ENCODE measurements around the gene APEX2.
"Not testable (repeated sequence)": the region's sequence is repeated elsewhere in the genome, so short reads cannot be mapped to it uniquely, and the experiment has no call there.

APEX2 gene

DNA sequence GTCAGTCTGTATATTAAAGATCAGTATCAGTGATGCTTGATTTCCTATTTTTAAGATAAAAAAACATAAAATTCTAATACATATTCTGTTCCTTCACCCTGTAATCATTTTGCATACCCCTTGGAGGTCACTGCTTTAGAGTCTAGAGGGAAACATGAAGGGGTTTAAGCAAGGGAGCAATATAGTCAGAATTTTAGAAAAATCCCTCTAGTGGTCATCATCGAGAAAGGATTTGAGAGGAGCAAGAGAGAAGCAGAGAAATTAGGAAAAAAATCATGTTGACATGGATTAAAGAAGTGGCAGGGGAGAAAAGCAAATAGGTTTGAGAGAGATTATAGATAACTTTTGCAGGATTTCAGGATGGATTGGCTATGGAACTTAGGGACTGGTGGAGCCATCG lies 11.1 kb downstream of the APEX2 start:
- DNase-seq (ENCODE audit: low spot score) = no peak

DNA sequence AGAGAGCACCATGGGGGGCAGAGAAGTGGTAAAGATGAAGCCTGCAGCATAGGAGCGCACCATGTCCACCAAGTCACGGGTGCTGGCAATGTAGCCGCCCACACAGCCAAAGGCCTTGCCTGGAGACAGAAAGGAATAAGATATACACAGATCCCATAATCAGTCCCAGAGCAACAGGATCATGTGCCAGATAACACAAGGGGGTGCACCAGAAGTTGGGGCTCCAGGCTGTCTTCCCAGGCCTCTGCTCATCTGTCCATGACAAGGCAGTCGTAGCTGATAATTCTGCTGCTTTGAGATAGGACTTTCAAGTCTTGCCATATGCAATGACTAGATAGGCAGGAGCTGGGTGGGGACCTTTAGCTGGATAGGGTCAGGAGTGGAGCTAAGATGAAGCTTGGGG lies 14.7 kb downstream of the APEX2 start:
- no peak for DNase-seq (ENCODE audit: low spot score)

DNA sequence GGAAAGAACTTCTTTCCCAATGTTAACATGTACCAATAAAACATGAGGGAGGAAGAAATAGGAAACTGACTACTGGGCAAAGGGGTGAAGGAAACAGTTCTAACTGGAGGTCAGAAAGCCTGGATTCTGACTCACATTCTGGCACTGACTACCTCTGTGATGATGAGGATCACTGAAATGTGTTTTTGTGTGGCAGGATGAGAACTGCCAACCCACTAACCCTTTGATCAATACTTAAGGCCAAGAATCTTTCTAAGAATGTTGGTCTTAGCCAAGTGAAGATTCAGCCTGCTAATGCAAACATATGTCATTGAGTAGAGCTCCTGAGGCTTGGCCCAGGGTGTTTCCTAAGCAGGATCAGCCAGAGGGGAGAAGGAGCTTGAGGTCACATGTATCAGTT lies 26.0 kb downstream of the APEX2 start:
- no peak for DNase-seq (ENCODE audit: low spot score)

DNA sequence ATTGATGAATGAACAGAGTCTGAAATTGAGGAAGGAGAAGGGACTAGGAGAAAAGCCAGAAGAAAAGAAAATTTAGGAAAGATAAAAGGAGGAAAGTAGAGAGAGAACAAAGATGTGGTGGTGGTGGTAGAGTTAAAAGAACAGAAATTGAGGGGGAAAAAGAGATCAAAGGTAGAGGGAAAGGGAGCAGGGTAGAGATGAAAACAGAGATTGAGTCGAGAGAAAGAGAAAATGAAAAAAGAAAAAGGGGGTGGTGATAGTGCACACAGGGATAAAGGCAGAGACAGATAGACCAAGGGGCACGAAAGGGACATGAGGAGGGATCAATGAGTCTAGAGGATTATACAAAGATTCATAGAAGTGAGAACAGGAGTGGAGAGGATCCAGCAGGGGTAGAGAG lies 26.7 kb downstream of the APEX2 start:
- no peak for DNase-seq (ENCODE audit: low spot score)

DNA sequence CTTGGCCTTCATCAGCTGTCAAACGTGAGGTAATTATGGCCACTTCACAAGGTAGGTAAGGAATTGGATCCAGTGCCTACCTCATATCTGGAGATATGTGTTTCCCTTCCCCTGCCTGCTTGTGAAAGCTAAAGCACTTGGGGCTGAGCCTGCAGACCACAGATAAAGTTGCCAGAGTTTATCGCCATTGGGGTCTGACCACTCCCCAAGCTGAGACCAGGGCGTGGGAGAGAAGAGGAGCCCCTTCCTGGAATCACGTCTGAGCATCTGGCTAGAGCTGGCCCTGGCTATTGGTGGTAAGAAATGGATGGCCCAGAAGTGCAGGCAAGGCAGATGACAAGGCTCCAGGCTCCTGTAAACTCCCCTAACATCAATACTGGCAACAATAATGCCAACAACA lies 27.9 kb downstream of the APEX2 start:
- DNase-seq (ENCODE audit: low spot score) = no peak

DNA sequence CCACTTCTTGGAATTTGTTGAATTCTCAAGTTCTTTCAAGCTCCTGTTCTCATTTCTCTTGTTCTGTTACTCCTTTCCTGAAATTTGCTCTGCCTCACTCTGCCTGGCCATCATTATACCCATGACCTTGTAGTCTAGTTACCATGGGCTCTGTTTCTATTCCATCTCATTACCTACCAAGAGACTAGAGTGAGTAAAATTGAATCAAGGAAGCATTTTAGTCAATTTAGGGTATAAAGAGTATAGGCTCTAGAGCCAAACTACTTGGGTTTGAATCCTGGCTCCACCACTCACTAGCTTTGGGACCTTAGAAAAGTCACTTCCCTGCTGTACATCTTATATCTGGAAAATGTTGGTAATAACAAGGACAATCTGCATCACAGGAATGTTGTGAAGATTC lies 28.4 kb downstream of the APEX2 start:
- DNase-seq (ENCODE audit: low spot score) = no peak

DNA sequence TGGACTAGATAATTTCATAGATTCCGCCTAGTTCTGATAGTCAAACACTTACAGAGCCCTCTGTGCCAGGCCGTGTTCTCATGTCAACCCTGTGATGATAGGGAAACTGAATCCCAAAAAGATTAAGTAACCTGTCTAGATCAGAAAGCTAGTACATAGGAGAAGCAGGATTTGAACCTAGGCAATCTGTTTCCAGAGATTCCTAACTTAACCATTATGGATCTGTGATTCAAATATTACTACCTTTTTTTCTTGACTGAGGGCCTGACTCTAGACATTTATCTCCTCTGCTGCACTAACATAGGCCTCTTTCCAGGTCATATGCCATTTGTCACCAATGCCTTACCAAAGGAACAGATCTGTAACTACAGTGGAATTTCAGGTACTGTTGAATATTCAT lies 29.1 kb downstream of the APEX2 start:
- no peak for DNase-seq (ENCODE audit: low spot score)

DNA sequence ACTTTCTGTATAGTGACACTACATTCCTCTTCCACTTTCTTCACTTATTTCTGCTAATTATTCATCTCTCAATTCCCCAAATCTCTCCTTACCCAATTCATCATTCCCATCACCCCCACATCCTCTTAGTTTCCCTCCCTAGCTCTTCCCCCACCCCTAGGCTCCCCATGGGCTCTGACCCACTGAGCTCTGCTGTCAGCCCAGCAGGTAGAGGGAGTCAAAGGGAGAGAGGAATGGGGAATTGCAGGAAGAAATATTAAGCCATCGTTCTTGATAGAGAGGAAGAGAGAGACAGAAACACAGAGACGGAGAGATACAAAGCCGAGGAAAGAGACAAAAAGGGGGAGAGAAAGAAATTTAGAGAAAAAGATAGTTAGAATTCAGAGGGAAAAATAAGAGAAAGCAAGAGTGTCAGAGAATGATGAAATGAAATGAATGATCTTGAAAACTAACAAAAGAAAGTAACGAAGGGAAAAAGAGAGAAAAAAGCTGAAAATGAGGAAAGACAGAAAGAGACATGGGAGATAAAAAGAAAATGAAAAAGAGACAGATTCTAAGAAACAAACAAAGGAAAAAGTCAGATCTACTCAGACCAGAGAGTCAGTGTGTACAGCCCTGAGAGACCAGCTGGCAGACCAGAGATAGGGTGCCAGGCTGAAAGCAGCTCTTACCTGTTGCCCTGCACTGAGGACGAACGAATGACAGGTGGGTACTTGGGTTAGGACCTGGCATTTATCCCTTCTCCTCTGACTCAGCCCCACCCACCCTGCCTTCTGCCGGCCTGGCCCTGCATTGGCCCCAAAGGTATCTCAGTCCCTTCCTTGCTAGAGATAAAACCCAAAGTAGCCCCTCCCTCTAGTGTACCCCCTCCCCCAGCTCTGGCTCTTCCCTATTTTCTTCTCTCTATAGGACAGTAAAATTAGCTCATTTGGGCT lies 30.4 kb downstream of the APEX2 start, which contains the start of gene ALAS2:
TSS of gene ALAS2 (minus strand) at position 707 of the 935 bp plus-strand sequence. CDS start 4,977 bp downstream, outside the sequence.
- no peak for DNase-seq (ENCODE audit: low spot score)

DNA sequence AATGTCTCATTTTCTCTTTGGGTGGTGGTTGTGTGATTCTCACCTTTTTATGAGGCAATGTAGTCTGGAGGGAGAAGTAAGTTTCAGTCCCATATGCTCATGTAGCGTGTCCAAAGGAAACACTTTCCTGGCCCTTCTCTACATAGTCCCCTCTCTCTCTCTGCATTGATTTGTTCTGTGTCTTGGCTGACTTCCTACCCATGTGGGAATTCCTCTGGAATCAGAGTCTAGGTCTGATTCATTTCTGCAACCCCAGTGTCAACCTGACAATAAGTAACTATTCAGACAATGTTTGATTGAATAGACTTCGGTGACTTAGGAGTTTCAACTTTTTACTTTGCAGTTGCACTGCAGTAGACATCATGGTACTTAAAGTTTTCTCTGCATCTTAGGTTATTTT lies 33.3 kb downstream of the APEX2 start:
- DNase-seq (ENCODE audit: low spot score) = no peak

DNA sequence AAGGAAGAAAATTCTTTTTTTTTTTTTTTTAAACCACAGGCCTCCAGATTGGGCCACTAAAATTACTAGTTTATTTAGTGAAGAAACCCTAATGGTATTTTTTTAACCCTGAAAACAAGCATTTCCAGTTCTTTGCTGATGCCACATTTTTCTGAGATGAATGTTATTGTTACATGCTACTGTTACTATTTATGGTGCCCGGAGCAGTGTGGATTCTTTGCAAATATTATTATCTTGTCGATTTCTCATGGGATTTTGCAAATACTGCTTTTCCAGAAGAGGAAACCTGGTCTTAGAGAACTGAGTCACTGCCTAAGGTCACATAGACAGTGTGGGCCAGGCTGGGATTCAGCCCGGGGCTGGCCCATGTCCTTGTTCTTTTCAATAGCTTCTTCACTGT lies 39.3 kb downstream of the APEX2 start:
- no peak for DNase-seq (ENCODE audit: low spot score)

DNA sequence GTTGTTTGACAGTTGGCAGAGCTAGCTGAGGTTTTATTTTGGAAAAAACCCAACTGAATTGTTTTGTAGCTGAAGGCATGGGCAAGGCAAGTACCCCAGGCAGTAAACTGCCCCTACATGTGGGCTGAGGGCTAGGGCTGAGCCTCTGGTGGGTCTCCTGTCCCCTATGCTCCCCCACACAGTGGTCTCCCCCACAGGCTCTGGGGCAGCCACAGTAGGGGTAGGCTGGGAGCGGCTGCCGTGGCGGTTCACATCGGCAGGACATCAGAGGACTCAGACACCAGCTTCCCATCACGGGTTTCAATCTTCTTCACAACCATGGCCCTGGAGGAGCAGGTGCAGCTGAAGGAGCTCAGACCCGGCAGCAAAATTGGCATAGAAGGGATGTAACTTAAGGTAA lies 41.4 kb downstream of the APEX2 start:
- DNase-seq (ENCODE audit: low spot score) = no peak

DNA sequence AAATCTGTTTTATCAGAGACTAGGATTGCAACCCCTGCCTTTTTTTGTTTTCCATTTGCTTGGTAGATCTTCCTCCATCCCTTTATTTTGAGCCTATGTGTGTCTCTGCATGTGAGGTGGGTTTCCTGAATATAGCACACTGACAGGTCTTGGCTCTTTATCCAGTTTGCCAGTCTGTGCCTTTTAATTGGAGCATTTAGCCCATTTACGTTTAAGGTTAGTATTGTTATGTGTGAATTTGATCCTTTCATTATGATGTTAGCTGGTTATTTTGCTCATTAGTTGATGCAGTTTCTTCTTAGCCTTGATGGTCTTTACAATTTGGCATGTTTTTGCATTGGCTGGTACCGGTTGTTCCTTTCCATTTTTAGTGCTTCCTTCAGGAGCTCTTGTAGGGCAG lies 50.4 kb downstream of the APEX2 start:
- not testable (repeated sequence) for DNase-seq (ENCODE audit: low spot score)

DNA sequence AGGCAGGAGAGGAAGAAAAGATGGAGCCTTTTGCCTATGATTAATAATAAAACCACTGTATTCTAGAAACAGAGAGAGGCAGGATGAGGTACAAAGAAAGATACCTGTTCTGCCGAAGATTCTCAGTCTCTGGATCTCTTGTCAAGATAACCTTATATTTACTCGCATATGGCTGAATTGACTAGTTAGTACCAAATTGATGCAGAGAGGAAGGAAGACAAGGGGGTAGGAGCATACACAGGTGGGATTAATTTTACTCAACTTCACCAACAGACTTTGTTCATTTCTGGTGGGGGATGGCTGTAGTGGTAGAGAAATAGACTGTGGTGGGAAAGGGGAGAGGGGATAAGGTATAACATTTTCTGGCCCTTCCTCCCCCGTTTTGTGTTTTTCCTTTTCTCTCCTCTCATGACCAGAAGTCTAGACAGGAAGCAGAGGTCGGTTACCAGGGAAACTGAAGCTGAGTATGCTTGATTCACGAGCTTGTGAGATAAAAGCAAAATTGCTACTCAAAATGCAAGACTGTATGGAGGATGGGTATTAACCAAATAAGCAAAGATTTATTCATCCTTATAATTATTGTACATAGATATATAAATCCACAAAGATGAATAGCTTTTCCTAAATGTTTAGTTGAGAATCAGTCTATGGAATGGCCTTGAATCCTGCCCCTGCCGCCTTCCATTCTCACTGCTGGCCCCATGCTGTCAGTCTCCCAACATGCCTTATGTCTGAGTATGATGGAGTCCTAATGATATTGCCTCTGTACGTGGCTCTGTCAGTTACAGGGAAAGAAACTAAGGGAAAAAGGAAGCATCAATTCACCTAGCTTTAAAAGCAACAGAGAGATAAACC lies 56.9 kb downstream of the APEX2 start:
- no peak for DNase-seq (ENCODE audit: low spot score)

DNA sequence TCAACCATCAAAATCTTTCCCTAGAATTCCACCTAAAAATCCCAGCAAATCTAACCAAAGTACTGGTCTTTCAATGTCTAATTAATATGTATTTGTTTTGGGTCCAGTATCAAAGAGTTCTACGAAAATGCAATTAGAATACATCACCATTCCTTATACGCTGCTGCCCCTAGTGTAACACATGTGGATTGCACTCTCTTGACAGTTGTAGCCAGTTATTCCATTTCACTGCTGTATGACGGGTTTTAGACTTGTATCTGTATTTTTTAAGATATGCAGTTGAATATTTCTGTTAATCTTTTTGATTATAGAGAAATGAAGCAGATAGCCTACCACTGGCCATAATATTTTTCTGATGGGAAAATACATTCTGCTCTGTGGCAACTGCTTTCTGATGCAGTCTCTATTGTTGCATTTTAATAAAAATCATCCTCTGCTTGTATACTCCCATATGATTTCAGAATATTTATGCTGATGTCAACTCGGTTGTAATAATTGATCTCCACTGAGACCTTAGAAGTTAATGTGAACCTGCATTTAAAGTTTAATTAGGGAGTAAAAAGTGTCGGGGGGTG lies 57.6 kb downstream of the APEX2 start:
- DNase-seq (ENCODE audit: low spot score) = peak; percentile 14
